GM12878 (cell line): Measurements from ENCODE around the gene PTPRN2. TPM values are rescaled to one million over a fixed set of nuclear protein-coding genes. Genes with fewer than 3 reads are reported as not detected.

Experiments
- ATAC-seq: fragments of 200-7000 bp; cut with Tn5 transposase; 3 replicates; pipeline ENCODE4 v1.9.1; 2020; ENCODE audit warnings: mild to moderate bottlenecking, moderate library complexity
- BruUV-seq: library from RNA; stranded (reverse); fragments of 400-500 nt; replicated peaks from 2 replicates; lab custom pipeline; 2021; lab: Mats Ljungman, UMichigan
- CTCF ChIA-PET: fragments of 300-600 bp; sonication (Branson Sonifier 250); formaldehyde crosslinking; extraction: SDS; loops from one replicate; lab custom pipeline; 2021; ENCODE audit warnings: inconsistent platforms; lab: Yijun Ruan, JAX
- POLR2A ChIA-PET: fragments of 350-600 bp; formaldehyde crosslinking; extraction: SDS; loops from one replicate; lab custom pipeline; 2021; ENCODE audit warnings: inconsistent platforms; lab: Charles Lee
- RAD21 ChIA-PET: fragments of 300-600 bp; sonication (Branson Sonifier 250); formaldehyde crosslinking; loops from one replicate; lab custom pipeline; 2023; ENCODE audit warnings: antibody characterized with exemption; ENCODE audit not compliant: unreplicated experiment; lab: Charles Lee
- SMC1A ChIA-PET: fragments of 300-600 bp; sonication (Branson Sonifier 250); formaldehyde crosslinking; loops from one replicate; lab custom pipeline; 2023; ENCODE audit not compliant: unreplicated experiment, uncharacterized antibody; lab: Charles Lee
- DNase-seq: peaks from one replicate; pipeline ENCODE4 v3.0.0-alpha.2; 2011; ENCODE audit warnings: low read depth, low spot score
- FAIRE-seq: peaks from 3 replicates; lab custom pipeline; 2011; peaks lifted over from hg19 to GRCh38; lab: Jason Lieb, UNC
- H2AFZ ChIP-seq: 2 replicates; pipeline ENCODE4 v1.6.0; 2011; ENCODE audit warnings: low read depth, low read length, control low read depth; ENCODE audit not compliant: control insufficient read depth
- H3K27ac ChIP-seq: 2 replicates; pipeline ENCODE4 v1.5.1; 2011; ENCODE audit warnings: control low read depth; ENCODE audit not compliant: control insufficient read depth, insufficient read depth
- H3K27me3 ChIP-seq, 2 experiments: replicated peaks in 1 of 2; 2 replicates each; pipeline versions ENCODE4 v1.6.0 to v1.6.1; 2011; ENCODE audit warnings: low read length in 1 of 2; ENCODE audit not compliant: control insufficient read depth in 2 of 2, insufficient read depth in 2 of 2
- H3K36me3 ChIP-seq, 2 experiments: 2 replicates each; pipeline ENCODE4 v1.5.1; 2011; ENCODE audit warnings: low read length in 1 of 2; ENCODE audit not compliant: control insufficient read depth in 2 of 2, insufficient read depth in 2 of 2
- H3K4me1 ChIP-seq: 2 replicates; pipeline ENCODE4 v1.6.1; 2011; ENCODE audit warnings: mild to moderate bottlenecking, low read length, moderate library complexity, mixed read lengths; ENCODE audit not compliant: control insufficient read depth, insufficient read depth
- H3K4me2 ChIP-seq: 2 replicates; pipeline ENCODE4 v1.6.0; 2011; ENCODE audit warnings: control low read depth; ENCODE audit not compliant: control insufficient read depth, insufficient read depth
- H3K4me3 ChIP-seq: fragments of 200-600 bp; sonication (generic); 2 replicates; pipeline ENCODE4 v1.5.1; 2016
- H3K79me2 ChIP-seq: 2 replicates; pipeline ENCODE4 v1.6.0; 2011; ENCODE audit warnings: low read length; ENCODE audit not compliant: control insufficient read depth, insufficient read depth
- H3K9ac ChIP-seq: 2 replicates; pipeline ENCODE4 v1.8.0; 2011; ENCODE audit warnings: low read length, control low read depth, mixed read lengths; ENCODE audit not compliant: control insufficient read depth, insufficient read depth
- H3K9me3 ChIP-seq: replicated peaks from 3 replicates; pipeline ENCODE4 v1.5.1; 2011; ENCODE audit warnings: mild to moderate bottlenecking, low read length; ENCODE audit not compliant: control insufficient read depth, insufficient read depth
- H4K20me1 ChIP-seq: 2 replicates; pipeline ENCODE4 v1.6.0; 2011; ENCODE audit not compliant: control insufficient read depth, insufficient read depth
- CBX5 ChIP-seq: sonication (generic); IDR thresholded peaks from 2 replicates; pipeline ENCODE4 v1.6.1; 2016; ENCODE audit warnings: low read depth, moderate library complexity, mild to moderate bottlenecking, inconsistent platforms
- DPF2 ChIP-seq: fragments of 450-650 bp; IDR thresholded peaks from 2 replicates; pipeline ENCODE4 v1.6.1; 2017; ENCODE audit warnings: mild to moderate bottlenecking
- ELK1 ChIP-seq: IDR thresholded peaks from 2 replicates; pipeline ENCODE4 v1.6.1; 2012; ENCODE audit warnings: low read depth, low read length, improper control_type of control experiment
- JUND ChIP-seq: IDR thresholded peaks from 2 replicates; pipeline ENCODE4 v1.6.1; 2012; ENCODE audit warnings: low read depth, mild to moderate bottlenecking, low read length, improper control_type of control experiment, moderate library complexity
- KLF5 ChIP-seq: fragments of 450-650 bp; IDR thresholded peaks from 2 replicates; pipeline ENCODE4 v1.6.1; 2014; ENCODE audit warnings: mild to moderate bottlenecking; ENCODE audit not compliant: partially characterized antibody
- WGBS: methylation state at CpG from one replicate; pipeline ENCODE4 v1.1.6; 2016; ENCODE audit warnings: low lambda C conversion rate; ENCODE audit not compliant: insufficient replicate concordance, insufficient coverage; ENCODE audit errors: missing lambda C conversion rate; 5-methylcytosine and 5-hydroxymethylcytosine counted together
- in situ Hi-C: fragments of 300-500 bp; cut with MboI; formaldehyde crosslinking; loops from 9 replicates; pipeline ENCODE4 v1.14.3; 2018; ENCODE audit warnings: mixed read lengths
- intact Hi-C: fragments of 100-400 bp; cut with micrococcal nuclease; formaldehyde crosslinking; loops from one replicate; pipeline ENCODE4 v1.14.2; 2022; ENCODE audit not compliant: unreplicated experiment
- polyA plus RNA-seq, 11 experiments: library from polyadenylated mRNA; depleted of rRNA in 4 of 11; unstranded in 6 of 11; stranded (reverse) in 5 of 11; fragments of >200 nt; fragmentation: Nextera tagmentation in 4 of 11; fragmentation: Illumina TruSeq in 1 of 11; extraction: Ambion mirVana in 4 of 11; extraction: Trizol in 1 of 11; gene quantifications; 1 replicate in 1 of 11; 2 replicates in 10 of 11; pipeline versions ENCODE4 v1.2.1 to v1.2.3, GENCODE V29; 2011 to 2016; ENCODE audit warnings: inconsistent platforms in 2 of 11, missing spikeins in 2 of 11, low read depth in 1 of 11
- total RNA-seq, 4 experiments: library from RNA; depleted of rRNA in 3 of 4; stranded (reverse); fragments of >200 nt in 3 of 4; fragmentation: Illumina TruSeq in 1 of 4; extraction: Trizol in 1 of 4; gene quantifications; 2 replicates each; pipeline versions ENCODE4 v1.2.1 to v1.2.3, GENCODE V29; 2013 to 2021
- TF ChIP-seq, protein P1 (sequence below): fragments of 450-650 bp; IDR thresholded peaks from 2 replicates; pipeline ENCODE4 v1.6.1; 2016; ENCODE audit warnings: mild to moderate bottlenecking, moderate library complexity, borderline replicate concordance
- TF ChIP-seq, protein P2 (sequence below): IDR thresholded peaks from 2 replicates; pipeline ENCODE4 v1.6.1; 2012; ENCODE audit warnings: low read length, inconsistent platforms
- TF ChIP-seq, protein P3 (sequence below): IDR thresholded peaks from 2 replicates; pipeline ENCODE4 v1.6.1; 2012; ENCODE audit warnings: mild to moderate bottlenecking, low read depth, low read length

PTPRN2 gene
- total and polyA plus RNA-seq, 10 of the 15 experiments (the other 5 are each of a cell fraction or from before 2014, with no cell fraction given): 5.4 TPM; not detected in 9

- TF ChIP-seq, protein P1, sequence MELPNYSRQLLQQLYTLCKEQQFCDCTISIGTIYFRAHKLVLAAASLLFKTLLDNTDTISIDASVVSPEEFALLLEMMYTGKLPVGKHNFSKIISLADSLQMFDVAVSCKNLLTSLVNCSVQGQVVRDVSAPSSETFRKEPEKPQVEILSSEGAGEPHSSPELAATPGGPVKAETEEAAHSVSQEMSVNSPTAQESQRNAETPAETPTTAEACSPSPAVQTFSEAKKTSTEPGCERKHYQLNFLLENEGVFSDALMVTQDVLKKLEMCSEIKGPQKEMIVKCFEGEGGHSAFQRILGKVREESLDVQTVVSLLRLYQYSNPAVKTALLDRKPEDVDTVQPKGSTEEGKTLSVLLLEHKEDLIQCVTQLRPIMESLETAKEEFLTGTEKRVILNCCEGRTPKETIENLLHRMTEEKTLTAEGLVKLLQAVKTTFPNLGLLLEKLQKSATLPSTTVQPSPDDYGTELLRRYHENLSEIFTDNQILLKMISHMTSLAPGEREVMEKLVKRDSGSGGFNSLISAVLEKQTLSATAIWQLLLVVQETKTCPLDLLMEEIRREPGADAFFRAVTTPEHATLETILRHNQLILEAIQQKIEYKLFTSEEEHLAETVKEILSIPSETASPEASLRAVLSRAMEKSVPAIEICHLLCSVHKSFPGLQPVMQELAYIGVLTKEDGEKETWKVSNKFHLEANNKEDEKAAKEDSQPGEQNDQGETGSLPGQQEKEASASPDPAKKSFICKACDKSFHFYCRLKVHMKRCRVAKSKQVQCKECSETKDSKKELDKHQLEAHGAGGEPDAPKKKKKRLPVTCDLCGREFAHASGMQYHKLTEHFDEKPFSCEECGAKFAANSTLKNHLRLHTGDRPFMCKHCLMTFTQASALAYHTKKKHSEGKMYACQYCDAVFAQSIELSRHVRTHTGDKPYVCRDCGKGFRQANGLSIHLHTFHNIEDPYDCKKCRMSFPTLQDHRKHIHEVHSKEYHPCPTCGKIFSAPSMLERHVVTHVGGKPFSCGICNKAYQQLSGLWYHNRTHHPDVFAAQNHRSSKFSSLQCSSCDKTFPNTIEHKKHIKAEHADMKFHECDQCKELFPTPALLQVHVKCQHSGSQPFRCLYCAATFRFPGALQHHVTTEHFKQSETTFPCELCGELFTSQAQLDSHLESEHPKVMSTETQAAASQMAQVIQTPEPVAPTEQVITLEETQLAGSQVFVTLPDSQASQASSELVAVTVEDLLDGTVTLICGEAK: no peak
Measured at GRCh38 chr7:158369866-158370265, 217.8 kb downstream of the PTPRN2 start (continued).

GRCh38 chr7:158369290-158369689 lies 218.3 kb downstream of the PTPRN2 start:
- intact Hi-C loops (no loop called here), in situ Hi-C loops (no loop called here)
- Histone ChIP-seq H3K27ac (no peak overlapping the region), H2AFZ (no peak overlapping the region), H3K27me3 (no peaks in the 10 kb centered on the region), H3K4me1 (no peaks in the 10 kb centered on the region), H3K4me2 (no peak overlapping the region), H3K9ac (no peak overlapping the region), H3K9me3 (no peaks in the 10 kb centered on the region; the same call in 2 of the 3 replicates), H3K79me2 (no peaks in the 10 kb centered on the region), H3K36me3 (no peaks in the 10 kb centered on the region), H4K20me1 (no peaks in the 10 kb centered on the region), H3K4me3 (no peak overlapping the region)
- 54% methylated on average over 6 of the region's 6 CpGs for WGBS
- POLR2A ChIA-PET: no interaction called here
- CTCF ChIA-PET: no interaction called here
- RAD21 ChIA-PET: no interaction called here
- SMC1A ChIA-PET: no interaction called here
- DNase-seq (no peak), FAIRE-seq (no peak), ATAC-seq (no peak)
- BruUV-seq: no TSS peak
- TF ChIP-seq KLF5 (no peak), CBX5 (no peak), JUND (no peak), ELK1 (no peak), DPF2 (no peak)
- TF ChIP-seq, protein P2, sequence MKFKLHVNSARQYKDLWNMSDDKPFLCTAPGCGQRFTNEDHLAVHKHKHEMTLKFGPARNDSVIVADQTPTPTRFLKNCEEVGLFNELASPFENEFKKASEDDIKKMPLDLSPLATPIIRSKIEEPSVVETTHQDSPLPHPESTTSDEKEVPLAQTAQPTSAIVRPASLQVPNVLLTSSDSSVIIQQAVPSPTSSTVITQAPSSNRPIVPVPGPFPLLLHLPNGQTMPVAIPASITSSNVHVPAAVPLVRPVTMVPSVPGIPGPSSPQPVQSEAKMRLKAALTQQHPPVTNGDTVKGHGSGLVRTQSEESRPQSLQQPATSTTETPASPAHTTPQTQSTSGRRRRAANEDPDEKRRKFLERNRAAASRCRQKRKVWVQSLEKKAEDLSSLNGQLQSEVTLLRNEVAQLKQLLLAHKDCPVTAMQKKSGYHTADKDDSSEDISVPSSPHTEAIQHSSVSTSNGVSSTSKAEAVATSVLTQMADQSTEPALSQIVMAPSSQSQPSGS: no peak
- TF ChIP-seq, protein P3, sequence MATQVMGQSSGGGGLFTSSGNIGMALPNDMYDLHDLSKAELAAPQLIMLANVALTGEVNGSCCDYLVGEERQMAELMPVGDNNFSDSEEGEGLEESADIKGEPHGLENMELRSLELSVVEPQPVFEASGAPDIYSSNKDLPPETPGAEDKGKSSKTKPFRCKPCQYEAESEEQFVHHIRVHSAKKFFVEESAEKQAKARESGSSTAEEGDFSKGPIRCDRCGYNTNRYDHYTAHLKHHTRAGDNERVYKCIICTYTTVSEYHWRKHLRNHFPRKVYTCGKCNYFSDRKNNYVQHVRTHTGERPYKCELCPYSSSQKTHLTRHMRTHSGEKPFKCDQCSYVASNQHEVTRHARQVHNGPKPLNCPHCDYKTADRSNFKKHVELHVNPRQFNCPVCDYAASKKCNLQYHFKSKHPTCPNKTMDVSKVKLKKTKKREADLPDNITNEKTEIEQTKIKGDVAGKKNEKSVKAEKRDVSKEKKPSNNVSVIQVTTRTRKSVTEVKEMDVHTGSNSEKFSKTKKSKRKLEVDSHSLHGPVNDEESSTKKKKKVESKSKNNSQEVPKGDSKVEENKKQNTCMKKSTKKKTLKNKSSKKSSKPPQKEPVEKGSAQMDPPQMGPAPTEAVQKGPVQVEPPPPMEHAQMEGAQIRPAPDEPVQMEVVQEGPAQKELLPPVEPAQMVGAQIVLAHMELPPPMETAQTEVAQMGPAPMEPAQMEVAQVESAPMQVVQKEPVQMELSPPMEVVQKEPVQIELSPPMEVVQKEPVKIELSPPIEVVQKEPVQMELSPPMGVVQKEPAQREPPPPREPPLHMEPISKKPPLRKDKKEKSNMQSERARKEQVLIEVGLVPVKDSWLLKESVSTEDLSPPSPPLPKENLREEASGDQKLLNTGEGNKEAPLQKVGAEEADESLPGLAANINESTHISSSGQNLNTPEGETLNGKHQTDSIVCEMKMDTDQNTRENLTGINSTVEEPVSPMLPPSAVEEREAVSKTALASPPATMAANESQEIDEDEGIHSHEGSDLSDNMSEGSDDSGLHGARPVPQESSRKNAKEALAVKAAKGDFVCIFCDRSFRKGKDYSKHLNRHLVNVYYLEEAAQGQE: no peak
